GM19043 (cell line): ENCODE measurements around the gene MYO3B.
"Not testable (repeated sequence)": the region's sequence is repeated elsewhere in the genome, so short reads cannot be mapped to it uniquely, and the experiment has no call there.

ENCODE experiments used
- ATAC-seq: cut with Tn5 transposase; IDR thresholded peaks from one replicate; pipeline ENCODE4 v1.9.1; 2021; ENCODE audit warnings: low read depth; ENCODE audit not compliant: unreplicated experiment

The MYO3B gene

GRCh38 chr2:170582313-170582712, 404.4 kb downstream of the MYO3B start:
- ATAC-seq = no peak

GRCh38 chr2:170582751-170583463, 405.0 kb downstream of the MYO3B start:
- no peak for ATAC-seq

- ATAC-seq = no peak
Measured at GRCh38 chr2:170585067-170585466, 407.1 kb downstream of the MYO3B start.

GRCh38 chr2:170586571-170587095, 408.7 kb downstream of the MYO3B start:
- ATAC-seq = no peak

GRCh38 chr2:170587117-170587516, 409.2 kb downstream of the MYO3B start:
- no peak for ATAC-seq

GRCh38 chr2:170587922-170588321, 410.0 kb downstream of the MYO3B start:
- no peak for ATAC-seq

- ATAC-seq = no peak
Measured at GRCh38 chr2:170588729-170589128, 410.8 kb downstream of the MYO3B start.

- ATAC-seq = no peak
Measured at GRCh38 chr2:170596576-170596975, 418.6 kb downstream of the MYO3B start.

- no peak for ATAC-seq
Measured at GRCh38 chr2:170598067-170598395, 420.1 kb downstream of the MYO3B start.

GRCh38 chr2:170601489-170601888, 423.5 kb downstream of the MYO3B start:
- no peak for ATAC-seq

GRCh38 chr2:170605862-170606261, 427.9 kb downstream of the MYO3B start:
- ATAC-seq = no peak

GRCh38 chr2:170607171-170607570, 429.2 kb downstream of the MYO3B start:
- no peak for ATAC-seq

- ATAC-seq = no peak
Measured at GRCh38 chr2:170610615-170611014, 432.7 kb downstream of the MYO3B start.

- ATAC-seq = not testable (repeated sequence)
Measured at GRCh38 chr2:170618948-170619347, 441.0 kb downstream of the MYO3B start.

GRCh38 chr2:170635094-170635493, 457.1 kb downstream of the MYO3B start:
- ATAC-seq = not testable (repeated sequence)

GRCh38 chr2:170639635-170640034, 461.7 kb downstream of the MYO3B start:
- ATAC-seq = no peak

GRCh38 chr2:170641961-170642360, 464.0 kb downstream of the MYO3B start:
- ATAC-seq = no peak

- ATAC-seq = no peak
Measured at GRCh38 chr2:170643346-170643745, 465.4 kb downstream of the MYO3B start.

- no peak for ATAC-seq
Measured at GRCh38 chr2:170647741-170648436, 469.9 kb downstream of the MYO3B start.

- no peak for ATAC-seq
Measured at GRCh38 chr2:170651624-170652325, 473.8 kb downstream of the MYO3B start.

- ATAC-seq = no peak
Measured at GRCh38 chr2:170652637-170653417, 474.9 kb downstream of the MYO3B start.
